ENCODE results near the gene MYBBP1A.

MYBBP1A gene

GRCh38 chr17:4549781-4550533 is 5.2 kb downstream of the MYBBP1A start:
- no peak for DNase-seq (ENCODE audit: low read depth, low spot score)

GRCh38 chr17:4548721-4549531 is 6.3 kb downstream of the MYBBP1A start:
- DNase-seq (ENCODE audit: low read depth, low spot score), result no peak

GRCh38 chr17:4548061-4548461 is 7.1 kb downstream of the MYBBP1A start:
- DNase-seq (ENCODE audit: low read depth, low spot score), result no peak

- DNase-seq (ENCODE audit: low read depth, low spot score), result no peak
Observed at GRCh38 chr17:4547118-4547906, 7.9 kb downstream of the MYBBP1A start.

- DNase-seq (ENCODE audit: low read depth, low spot score), result no peak
Observed at GRCh38 chr17:4545217-4545951, 9.8 kb downstream of the MYBBP1A start.

- no peak for DNase-seq (ENCODE audit: low read depth, low spot score)
Observed at GRCh38 chr17:4544951-4545216, 10.3 kb downstream of the MYBBP1A start.

- no peak for DNase-seq (ENCODE audit: low read depth, low spot score)
Observed at GRCh38 chr17:4544135-4544950, 10.8 kb downstream of the MYBBP1A start.

- DNase-seq (ENCODE audit: low read depth, low spot score), result no peak
Observed at GRCh38 chr17:4543557-4544026, 11.6 kb downstream of the MYBBP1A start.

- DNase-seq (ENCODE audit: low read depth, low spot score), result no peak
Observed at GRCh38 chr17:4542726-4543191, 12.4 kb downstream of the MYBBP1A start.

GRCh38 chr17:4542003-4542725 is 13.0 kb downstream of the MYBBP1A start:
- no peak for DNase-seq (ENCODE audit: low read depth, low spot score)

- no peak for DNase-seq (ENCODE audit: low read depth, low spot score)
Observed at GRCh38 chr17:4541328-4542002, 13.7 kb downstream of the MYBBP1A start.

- DNase-seq (ENCODE audit: low read depth, low spot score), result no peak
Observed at GRCh38 chr17:4540687-4541327, 14.4 kb downstream of the MYBBP1A start.

GRCh38 chr17:4540224-4540651 is 14.9 kb downstream of the MYBBP1A start:
- DNase-seq (ENCODE audit: low read depth, low spot score), result peak; percentile 62

- DNase-seq (ENCODE audit: low read depth, low spot score), result no peak
Observed at GRCh38 chr17:4539576-4540223, 15.5 kb downstream of the MYBBP1A start.

GRCh38 chr17:4539025-4539424 is 16.2 kb downstream of the MYBBP1A start:
- DNase-seq (ENCODE audit: low read depth, low spot score), result no peak

- no peak for DNase-seq (ENCODE audit: low read depth, low spot score)
Observed at GRCh38 chr17:4538236-4539002, 16.8 kb downstream of the MYBBP1A start.

- DNase-seq (ENCODE audit: low read depth, low spot score), result no peak
Observed at GRCh38 chr17:4537451-4538235, 17.5 kb downstream of the MYBBP1A start.

Measured in ELF-1 (cell line).